Epithelial cell of proximal tubule (primary cell): Measurements from ENCODE around the gene FUT8. TPM values are rescaled to one million over a fixed set of nuclear protein-coding genes. Genes with fewer than 3 reads are reported as not detected.

Experiments
- DNase-seq: peaks from one replicate; pipeline ENCODE4 v3.0.0-alpha.2; 2011; ENCODE audit warnings: low read depth
- H3K4me3 ChIP-seq: 2 replicates; pipeline ENCODE4 v1.5.1; 2011; ENCODE audit warnings: low read depth, mild to moderate bottlenecking, low read length
- total RNA-seq: library from RNA; depleted of rRNA; stranded (reverse); fragments of >200 nt; gene quantifications from 2 replicates; pipeline ENCODE4 v1.2.3, GENCODE V29; 2015
- TF ChIP-seq, protein P1 (sequence below): conservative IDR thresholded peaks from 2 replicates; pipeline ENCODE4 v1.5.1; 2012; ENCODE audit warnings: low read depth, mild to moderate bottlenecking, low read length

Gene FUT8
- total RNA-seq, 1 donor from 2014 or later = 66.4 TPM

GRCh38 chr14:65499138-65499537 is 86.6 kb downstream of the FUT8 start:
- no peak overlapping the region for H3K4me3 ChIP-seq
- DNase-seq = no peak
- TF ChIP-seq, protein P1, sequence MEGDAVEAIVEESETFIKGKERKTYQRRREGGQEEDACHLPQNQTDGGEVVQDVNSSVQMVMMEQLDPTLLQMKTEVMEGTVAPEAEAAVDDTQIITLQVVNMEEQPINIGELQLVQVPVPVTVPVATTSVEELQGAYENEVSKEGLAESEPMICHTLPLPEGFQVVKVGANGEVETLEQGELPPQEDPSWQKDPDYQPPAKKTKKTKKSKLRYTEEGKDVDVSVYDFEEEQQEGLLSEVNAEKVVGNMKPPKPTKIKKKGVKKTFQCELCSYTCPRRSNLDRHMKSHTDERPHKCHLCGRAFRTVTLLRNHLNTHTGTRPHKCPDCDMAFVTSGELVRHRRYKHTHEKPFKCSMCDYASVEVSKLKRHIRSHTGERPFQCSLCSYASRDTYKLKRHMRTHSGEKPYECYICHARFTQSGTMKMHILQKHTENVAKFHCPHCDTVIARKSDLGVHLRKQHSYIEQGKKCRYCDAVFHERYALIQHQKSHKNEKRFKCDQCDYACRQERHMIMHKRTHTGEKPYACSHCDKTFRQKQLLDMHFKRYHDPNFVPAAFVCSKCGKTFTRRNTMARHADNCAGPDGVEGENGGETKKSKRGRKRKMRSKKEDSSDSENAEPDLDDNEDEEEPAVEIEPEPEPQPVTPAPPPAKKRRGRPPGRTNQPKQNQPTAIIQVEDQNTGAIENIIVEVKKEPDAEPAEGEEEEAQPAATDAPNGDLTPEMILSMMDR = no peak

DNA sequence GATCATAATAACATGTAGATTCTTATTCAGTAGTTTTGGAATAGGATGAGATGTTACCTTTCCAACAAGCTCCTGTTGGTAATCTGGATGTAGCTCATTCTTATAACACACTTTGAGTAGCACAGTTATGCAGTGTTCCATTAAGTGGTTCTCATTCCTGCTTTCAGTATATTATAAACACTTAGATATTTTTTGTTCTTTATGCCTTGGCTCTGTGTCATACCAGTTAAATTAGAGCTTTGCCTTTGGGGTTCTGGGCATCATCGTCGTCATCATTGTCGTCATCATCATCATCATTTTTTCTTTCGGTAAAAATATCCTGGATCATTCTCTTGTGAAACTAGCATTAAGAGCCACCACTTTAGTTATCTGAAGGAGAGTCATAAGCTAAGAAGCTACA is 87.5 kb downstream of the FUT8 start:
- no peak for DNase-seq
- TF ChIP-seq, protein P1 = no peak

DNA sequence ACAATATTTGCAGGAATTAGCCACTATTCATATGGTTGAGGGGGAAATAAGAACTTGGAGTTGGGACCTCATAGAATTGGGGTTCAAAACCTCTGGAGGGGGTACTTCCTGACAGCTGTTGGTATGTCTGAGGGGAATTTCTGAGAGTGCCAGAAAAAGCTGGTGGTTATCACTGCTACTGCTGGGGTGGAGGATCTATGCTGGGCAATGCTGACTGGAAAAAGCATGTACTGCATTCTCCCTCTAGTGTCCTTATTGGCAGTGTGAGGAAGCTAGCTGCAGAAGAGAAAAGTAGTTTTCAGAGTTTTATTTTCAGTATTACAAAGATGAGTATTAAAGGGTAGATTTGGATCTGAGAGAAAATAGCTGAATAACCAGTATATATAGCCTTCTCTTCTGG is 88.8 kb downstream of the FUT8 start:
- TF ChIP-seq, protein P1 = peak; percentile 28
- no peak for DNase-seq

More for the DNA sequence above, 87.5 kb downstream of the FUT8 start:
- no peak overlapping the region for H3K4me3 ChIP-seq

DNA sequence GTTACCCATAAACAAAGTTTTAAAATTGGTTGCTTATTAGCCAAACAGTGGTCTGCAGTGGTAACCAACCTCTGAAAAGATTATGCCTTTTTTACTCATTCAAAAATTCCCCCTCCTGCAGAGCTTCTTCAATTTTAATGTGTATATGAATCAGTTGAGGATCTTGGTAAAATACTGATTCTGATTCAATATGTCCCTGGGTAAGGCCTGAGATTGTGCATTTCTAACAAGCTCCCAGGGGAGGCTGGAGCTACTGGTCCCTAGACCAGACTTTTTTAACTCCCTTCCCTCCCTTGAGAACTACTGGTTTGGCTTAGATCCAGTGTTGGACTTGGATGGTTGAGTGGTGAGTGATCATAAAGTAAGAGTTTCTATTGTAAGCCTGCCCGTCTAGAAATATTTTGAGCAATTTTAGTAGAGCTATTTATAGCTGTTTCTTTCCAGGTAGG is 90.2 kb downstream of the FUT8 start:
- TF ChIP-seq, protein P1 = no peak
- H3K4me3 ChIP-seq = no peak overlapping the region
- peak; percentile 67 for DNase-seq

More for the DNA sequence above, 88.8 kb downstream of the FUT8 start:
- no peak overlapping the region for H3K4me3 ChIP-seq

DNA sequence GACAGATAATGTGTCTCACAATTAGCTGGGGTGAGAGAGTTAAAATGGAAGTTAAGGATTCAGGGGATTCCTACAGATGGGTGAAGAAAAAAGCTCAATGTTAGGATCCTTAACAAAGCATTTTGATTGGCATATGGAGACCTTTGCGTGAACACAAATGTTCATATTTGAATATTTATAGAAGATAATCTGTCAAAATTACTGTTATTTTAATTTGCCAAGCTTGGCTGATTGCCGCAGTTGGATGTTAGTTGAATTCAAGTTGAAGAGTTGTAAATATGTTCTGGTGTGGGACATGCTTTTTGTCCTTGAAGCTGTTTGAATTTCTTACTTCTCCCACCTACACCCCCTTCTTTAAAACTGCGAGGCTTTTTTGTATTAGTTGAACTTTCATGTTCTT is 91.2 kb downstream of the FUT8 start:
- no peak for DNase-seq
- H3K4me3 ChIP-seq = no peak overlapping the region
- TF ChIP-seq, protein P1 = no peak

DNA sequence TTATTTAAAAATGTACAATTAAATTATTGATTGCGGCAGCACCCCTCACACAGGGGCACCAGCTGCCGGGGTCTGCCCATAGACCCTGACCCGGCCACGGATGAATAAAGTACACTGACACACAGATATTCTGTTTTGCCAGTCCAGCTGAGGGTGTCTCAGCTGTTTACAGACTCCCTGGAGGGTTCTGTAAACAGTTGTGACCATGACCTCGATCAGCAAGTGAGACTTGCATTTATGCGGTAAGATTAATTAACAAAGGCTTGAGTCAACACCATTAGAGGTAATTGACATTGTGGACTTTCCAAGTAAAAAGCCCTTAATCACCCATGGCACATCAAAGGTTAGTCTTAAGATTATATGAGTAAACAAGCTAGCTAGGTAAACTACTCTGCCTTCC is 94.3 kb downstream of the FUT8 start:
- DNase-seq = no peak
- TF ChIP-seq, protein P1 = no peak
- no peak overlapping the region for H3K4me3 ChIP-seq

GRCh38 chr14:65509842-65510241 is 97.3 kb downstream of the FUT8 start:
- TF ChIP-seq, protein P1 = no peak
- no peak overlapping the region for H3K4me3 ChIP-seq
- DNase-seq = no peak
